Coronary artery (tissue), 2 donors: ENCODE data around the gene MAML3.

Source experiments
- DNase-seq: peaks from one replicate; pipeline ENCODE4 v3.0.0-alpha.2; 2017; ENCODE audit warnings: low spot score
- H3K27ac ChIP-seq, 2 donors: fragments of 200-600 bp; sonication (generic); one replicate each; pipeline ENCODE4 v1.5.1; 2016 to 2019
- H3K4me3 ChIP-seq: fragments of 200-600 bp; sonication (generic); 2 replicates; pipeline ENCODE4 v1.5.1; 2016; ENCODE audit warnings: mild to moderate bottlenecking, moderate library complexity
- TF ChIP-seq, protein P1 (sequence below): fragments of 200-600 bp; sonication (generic); IDR thresholded peaks from one replicate; pipeline ENCODE4 v1.5.1; 2019; ENCODE audit warnings: antibody characterized with exemption

The MAML3 gene

GRCh38 chr4:139819082-139819481, 334.9 kb downstream of the MAML3 start:
- Histone ChIP-seq H3K27ac (no peak overlapping the region), H3K4me3 (no peak overlapping the region)
- TF ChIP-seq, protein P1, sequence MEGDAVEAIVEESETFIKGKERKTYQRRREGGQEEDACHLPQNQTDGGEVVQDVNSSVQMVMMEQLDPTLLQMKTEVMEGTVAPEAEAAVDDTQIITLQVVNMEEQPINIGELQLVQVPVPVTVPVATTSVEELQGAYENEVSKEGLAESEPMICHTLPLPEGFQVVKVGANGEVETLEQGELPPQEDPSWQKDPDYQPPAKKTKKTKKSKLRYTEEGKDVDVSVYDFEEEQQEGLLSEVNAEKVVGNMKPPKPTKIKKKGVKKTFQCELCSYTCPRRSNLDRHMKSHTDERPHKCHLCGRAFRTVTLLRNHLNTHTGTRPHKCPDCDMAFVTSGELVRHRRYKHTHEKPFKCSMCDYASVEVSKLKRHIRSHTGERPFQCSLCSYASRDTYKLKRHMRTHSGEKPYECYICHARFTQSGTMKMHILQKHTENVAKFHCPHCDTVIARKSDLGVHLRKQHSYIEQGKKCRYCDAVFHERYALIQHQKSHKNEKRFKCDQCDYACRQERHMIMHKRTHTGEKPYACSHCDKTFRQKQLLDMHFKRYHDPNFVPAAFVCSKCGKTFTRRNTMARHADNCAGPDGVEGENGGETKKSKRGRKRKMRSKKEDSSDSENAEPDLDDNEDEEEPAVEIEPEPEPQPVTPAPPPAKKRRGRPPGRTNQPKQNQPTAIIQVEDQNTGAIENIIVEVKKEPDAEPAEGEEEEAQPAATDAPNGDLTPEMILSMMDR: no peak
- DNase-seq: no peak

- Histone ChIP-seq H3K4me3 (no peak overlapping the region), H3K27ac (peak overlapping the region in 1 of 2 donors; percentile 20)
- TF ChIP-seq, protein P1: no peak
- no peak for DNase-seq
Observed at GRCh38 chr4:139817657-139818452, 336.1 kb downstream of the MAML3 start.

DNA sequence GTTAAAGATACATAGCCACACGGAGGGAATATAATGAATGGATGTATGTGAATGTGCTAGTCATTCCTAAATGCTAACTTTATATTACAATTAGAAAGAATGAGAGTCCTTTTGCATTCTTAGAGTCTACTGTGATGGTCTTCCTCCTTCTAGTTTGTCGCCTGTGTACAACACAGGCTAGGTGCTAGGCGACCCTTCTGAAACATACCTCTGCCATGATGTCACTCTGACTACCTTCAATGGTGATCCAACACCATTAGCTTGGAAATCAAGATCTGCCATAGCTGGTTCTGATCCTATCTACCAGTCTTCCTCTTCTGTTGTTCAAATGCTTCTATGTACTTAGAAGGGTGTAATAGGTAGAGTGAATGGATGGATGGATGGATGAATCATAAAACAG, 337.1 kb downstream of the MAML3 start:
- DNase-seq: no peak
- Histone ChIP-seq H3K27ac (peak overlapping the region in 1 of 2 donors; percentile 51), H3K4me3 (no peak overlapping the region)
- TF ChIP-seq, protein P1: no peak

- H3K4me3 ChIP-seq: peak overlapping the region; percentile 60
- no peak for DNase-seq
- TF ChIP-seq, protein P1: no peak
- H3K27ac ChIP-seq: peak overlapping the region; percentile 29 to 51
Observed at GRCh38 chr4:139815778-139816601, 338.0 kb downstream of the MAML3 start.

DNA sequence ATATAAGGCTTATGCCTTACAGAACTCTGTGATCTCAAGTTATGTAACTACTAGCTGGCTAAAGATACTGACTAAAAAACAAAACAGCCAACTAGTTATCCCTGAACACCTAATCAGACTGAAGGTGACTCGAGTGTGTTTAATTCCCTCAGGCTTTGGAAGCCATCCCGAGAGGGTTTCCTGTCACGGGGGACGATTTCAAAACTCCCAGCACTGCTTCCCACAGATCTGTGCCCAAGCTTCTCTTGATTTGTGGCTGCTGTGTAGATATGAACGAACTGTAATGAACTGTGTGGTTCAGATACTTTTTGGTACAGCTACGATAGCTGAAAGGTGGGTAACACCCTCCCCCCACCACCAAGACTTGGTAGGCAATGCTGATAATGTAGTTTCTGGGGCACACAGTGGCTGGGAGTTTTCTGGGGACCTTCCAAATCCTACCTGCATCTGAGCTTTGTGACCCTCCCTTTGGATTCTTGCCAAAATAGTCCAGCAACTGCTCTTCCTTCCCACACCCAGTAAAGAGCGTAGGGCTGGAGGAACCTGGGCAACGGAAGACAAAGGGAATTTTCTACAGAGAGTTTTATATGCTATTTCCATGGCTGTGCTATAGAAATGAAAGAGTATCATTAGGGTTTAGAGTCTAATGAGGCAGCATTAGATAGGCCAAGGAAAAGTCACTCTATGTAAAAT, 339.5 kb downstream of the MAML3 start:
- Histone ChIP-seq H3K4me3 (no peak overlapping the region), H3K27ac (peak overlapping the region in 1 of 2 donors; percentile 15)
- TF ChIP-seq, protein P1: no peak
- no peak for DNase-seq

GRCh38 chr4:139813881-139814280, 340.1 kb downstream of the MAML3 start:
- no peak for DNase-seq
- Histone ChIP-seq H3K4me3 (no peak overlapping the region), H3K27ac (no peak overlapping the region)
- TF ChIP-seq, protein P1: no peak
